ENCODE results near the gene TADA2B.
"Not testable (repeated sequence)": the region's sequence is repeated elsewhere in the genome, so short reads cannot be mapped to it uniquely, and the experiment has no call there.

Gene TADA2B

GRCh38 chr4:7083597-7084563 lies 40.7 kb downstream of the TADA2B start:
- no peak for DNase-seq

GRCh38 chr4:7084564-7084961 lies 41.4 kb downstream of the TADA2B start:
- not testable (repeated sequence) for DNase-seq

GRCh38 chr4:7086384-7086783 lies 43.2 kb downstream of the TADA2B start:
- DNase-seq: no peak

- DNase-seq: no peak
Measured at GRCh38 chr4:7087036-7087435, 43.9 kb downstream of the TADA2B start.

- no peak for DNase-seq
Measured at GRCh38 chr4:7089213-7089986, 46.2 kb downstream of the TADA2B start.

- no peak for DNase-seq
Measured at GRCh38 chr4:7092026-7092425, 48.9 kb downstream of the TADA2B start.

GRCh38 chr4:7094916-7095315 lies 51.7 kb downstream of the TADA2B start:
- no peak for DNase-seq

GRCh38 chr4:7095611-7096155 lies 52.5 kb downstream of the TADA2B start:
- no peak for DNase-seq

GRCh38 chr4:7096236-7096635 lies 53.1 kb downstream of the TADA2B start:
- no peak for DNase-seq

- DNase-seq: no peak
Measured at GRCh38 chr4:7101692-7102515, 58.7 kb downstream of the TADA2B start.

GRCh38 chr4:7102516-7102909 lies 59.3 kb downstream of the TADA2B start:
- not testable (repeated sequence) for DNase-seq

- peak; percentile 66 for DNase-seq
Measured at GRCh38 chr4:7103031-7103606, 59.9 kb downstream of the TADA2B start.

GRCh38 chr4:7103607-7104365 lies 60.6 kb downstream of the TADA2B start:
- DNase-seq: no peak

- no peak for DNase-seq
Measured at GRCh38 chr4:7104366-7105031, 61.3 kb downstream of the TADA2B start.

- DNase-seq: no peak
Measured at GRCh38 chr4:7105276-7105675, 62.1 kb downstream of the TADA2B start.

- no peak for DNase-seq
Measured at GRCh38 chr4:7107166-7107905, 64.2 kb downstream of the TADA2B start.
